ENCODE data around the gene PKHD1.

PKHD1 gene

DNA sequence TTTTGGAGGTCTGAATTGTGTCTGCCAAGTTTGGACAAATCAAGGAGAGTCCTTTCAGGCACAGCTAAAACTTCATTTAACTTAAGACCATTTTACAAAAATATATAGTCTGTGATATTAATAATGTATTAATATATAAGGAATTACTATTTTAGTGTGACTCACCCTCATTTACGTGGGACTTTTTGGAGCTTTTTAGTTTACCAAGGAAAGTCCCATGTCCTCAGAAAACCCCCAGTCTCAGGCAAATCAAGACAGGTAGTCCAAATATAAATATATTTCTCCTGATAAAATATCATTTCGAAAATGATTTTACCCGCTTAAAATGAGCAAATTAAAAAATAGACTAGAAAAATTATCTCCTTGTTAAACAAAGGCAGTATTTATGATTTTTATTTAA, 479.0 kb downstream of the PKHD1 start:
- TF ChIP-seq SIN3A (IDR thresholded peaks at IDR 0.05; ENCODE audit: borderline replicate concordance, insufficient read depth, low read length): no peak
- no peak for TF ChIP-seq FOXP2 (optimal IDR thresholded peaks at IDR 0.05; ENCODE audit: borderline replicate concordance, extremely low read depth, extremely low read length, insufficient read depth)
- TF ChIP-seq, protein P1, sequence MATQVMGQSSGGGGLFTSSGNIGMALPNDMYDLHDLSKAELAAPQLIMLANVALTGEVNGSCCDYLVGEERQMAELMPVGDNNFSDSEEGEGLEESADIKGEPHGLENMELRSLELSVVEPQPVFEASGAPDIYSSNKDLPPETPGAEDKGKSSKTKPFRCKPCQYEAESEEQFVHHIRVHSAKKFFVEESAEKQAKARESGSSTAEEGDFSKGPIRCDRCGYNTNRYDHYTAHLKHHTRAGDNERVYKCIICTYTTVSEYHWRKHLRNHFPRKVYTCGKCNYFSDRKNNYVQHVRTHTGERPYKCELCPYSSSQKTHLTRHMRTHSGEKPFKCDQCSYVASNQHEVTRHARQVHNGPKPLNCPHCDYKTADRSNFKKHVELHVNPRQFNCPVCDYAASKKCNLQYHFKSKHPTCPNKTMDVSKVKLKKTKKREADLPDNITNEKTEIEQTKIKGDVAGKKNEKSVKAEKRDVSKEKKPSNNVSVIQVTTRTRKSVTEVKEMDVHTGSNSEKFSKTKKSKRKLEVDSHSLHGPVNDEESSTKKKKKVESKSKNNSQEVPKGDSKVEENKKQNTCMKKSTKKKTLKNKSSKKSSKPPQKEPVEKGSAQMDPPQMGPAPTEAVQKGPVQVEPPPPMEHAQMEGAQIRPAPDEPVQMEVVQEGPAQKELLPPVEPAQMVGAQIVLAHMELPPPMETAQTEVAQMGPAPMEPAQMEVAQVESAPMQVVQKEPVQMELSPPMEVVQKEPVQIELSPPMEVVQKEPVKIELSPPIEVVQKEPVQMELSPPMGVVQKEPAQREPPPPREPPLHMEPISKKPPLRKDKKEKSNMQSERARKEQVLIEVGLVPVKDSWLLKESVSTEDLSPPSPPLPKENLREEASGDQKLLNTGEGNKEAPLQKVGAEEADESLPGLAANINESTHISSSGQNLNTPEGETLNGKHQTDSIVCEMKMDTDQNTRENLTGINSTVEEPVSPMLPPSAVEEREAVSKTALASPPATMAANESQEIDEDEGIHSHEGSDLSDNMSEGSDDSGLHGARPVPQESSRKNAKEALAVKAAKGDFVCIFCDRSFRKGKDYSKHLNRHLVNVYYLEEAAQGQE (IDR thresholded peaks at IDR 0.05; ENCODE audit: insufficient read depth in 1 of 2, low read depth in 2 of 2, low read length in 2 of 2): no peak
- TF ChIP-seq TAF1 (IDR thresholded peaks at IDR 0.05; ENCODE audit: borderline replicate concordance, insufficient read depth, low read length): no peak
- no peak for TF ChIP-seq POLR2AphosphoS5 (IDR thresholded peaks at IDR 0.05; ENCODE audit: low read depth, low read length)

DNA sequence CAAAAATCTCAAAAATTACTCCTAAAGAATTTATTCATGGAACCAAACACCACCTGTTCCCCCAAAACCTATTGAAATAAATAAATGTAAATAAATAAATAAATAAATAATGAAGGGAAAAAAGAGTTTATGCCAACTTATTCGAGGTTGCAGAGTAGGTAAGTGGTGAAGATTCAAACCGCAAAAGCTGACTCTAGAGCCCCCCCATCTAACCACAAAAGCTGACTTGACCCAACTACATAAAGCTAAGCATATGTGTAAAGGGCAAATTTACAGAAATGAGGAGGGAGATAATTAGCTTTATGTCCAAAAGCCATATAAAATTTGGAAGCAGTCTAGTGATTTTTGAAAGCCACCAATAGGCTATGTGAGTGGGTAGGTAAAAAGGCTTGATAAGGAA, 486.9 kb downstream of the PKHD1 start:
- TF ChIP-seq, protein P1 (IDR thresholded peaks at IDR 0.05; ENCODE audit: insufficient read depth in 1 of 2, low read depth in 2 of 2, low read length in 2 of 2): no peak
- TF ChIP-seq FOXP2 (optimal IDR thresholded peaks at IDR 0.05; ENCODE audit: borderline replicate concordance, extremely low read depth, extremely low read length, insufficient read depth) (no peak), TAF1 (IDR thresholded peaks at IDR 0.05; ENCODE audit: borderline replicate concordance, insufficient read depth, low read length) (no peak), SIN3A (IDR thresholded peaks at IDR 0.05; ENCODE audit: borderline replicate concordance, insufficient read depth, low read length) (no peak), POLR2AphosphoS5 (IDR thresholded peaks at IDR 0.05; ENCODE audit: low read depth, low read length) (no peak)

DNA sequence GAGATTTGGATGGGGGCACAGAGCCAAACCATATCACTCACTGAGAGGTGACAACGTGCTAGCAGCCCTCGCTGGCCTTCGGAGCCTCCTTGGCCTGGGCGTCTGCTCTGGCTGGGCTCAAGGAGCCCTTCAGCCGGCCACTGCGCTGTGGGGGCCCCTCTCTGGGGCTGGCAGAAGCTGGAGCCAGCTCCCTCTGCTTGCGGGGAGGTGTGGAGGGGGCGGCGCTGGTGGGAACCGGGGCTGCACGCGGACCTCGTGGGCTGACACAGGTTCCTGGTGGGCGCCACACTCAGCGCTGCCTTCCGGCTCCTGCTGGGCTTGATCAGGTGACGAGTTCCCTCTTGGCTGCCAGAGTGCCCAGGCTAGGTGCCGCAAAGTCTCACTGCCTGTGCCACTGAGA, 489.2 kb downstream of the PKHD1 start:
- no peak for TF ChIP-seq FOXP2 (optimal IDR thresholded peaks at IDR 0.05; ENCODE audit: borderline replicate concordance, extremely low read depth, extremely low read length, insufficient read depth)

DNA sequence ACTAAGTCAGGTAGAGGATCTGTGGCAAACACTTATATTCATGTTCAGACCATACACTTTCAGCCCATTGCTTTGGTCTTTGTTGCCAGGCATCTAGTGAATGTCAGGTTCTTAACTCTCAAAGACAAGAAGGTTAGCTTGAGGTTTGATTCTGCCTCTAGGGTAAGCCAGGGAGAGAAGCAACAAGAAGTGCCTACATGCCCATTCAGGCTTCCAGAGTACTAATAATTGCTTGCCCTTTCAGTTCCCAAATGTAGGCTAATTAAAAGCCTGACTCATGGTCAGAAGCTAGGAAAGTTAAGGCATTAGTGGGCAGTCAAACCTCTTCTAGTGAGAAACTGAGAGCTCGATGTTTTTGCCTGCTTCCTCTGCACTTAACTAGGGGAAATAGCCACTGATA, 492.4 kb downstream of the PKHD1 start:
- TF ChIP-seq POLR2AphosphoS5 (IDR thresholded peaks at IDR 0.05; ENCODE audit: low read depth, low read length): no peak
- no peak for TF ChIP-seq FOXP2 (optimal IDR thresholded peaks at IDR 0.05; ENCODE audit: borderline replicate concordance, extremely low read depth, extremely low read length, insufficient read depth)
- TF ChIP-seq, protein P1 (IDR thresholded peaks at IDR 0.05; ENCODE audit: insufficient read depth in 1 of 2, low read depth in 2 of 2, low read length in 2 of 2): no peak
- no peak for TF ChIP-seq TAF1 (IDR thresholded peaks at IDR 0.05; ENCODE audit: borderline replicate concordance, insufficient read depth, low read length)
- no peak for TF ChIP-seq SIN3A (IDR thresholded peaks at IDR 0.05; ENCODE audit: borderline replicate concordance, insufficient read depth, low read length)

DNA sequence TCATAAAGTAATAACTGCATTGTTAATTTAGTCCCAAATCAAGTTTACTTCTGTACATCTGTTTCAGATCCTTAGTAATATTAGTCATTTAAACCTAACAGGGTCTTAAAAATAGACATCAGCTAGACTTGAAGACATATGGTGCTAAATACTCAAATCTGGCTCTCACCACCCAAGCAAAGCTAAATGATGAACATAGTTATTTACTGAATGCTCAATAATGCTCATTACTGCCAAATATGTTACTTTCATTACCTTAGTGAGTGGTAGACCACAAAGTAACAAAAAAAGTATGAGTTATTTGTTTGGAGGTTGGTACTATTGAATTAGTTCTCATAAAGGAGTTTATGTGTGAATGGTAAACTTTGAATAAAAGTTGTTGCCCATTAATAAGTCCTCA, 502.1 kb downstream of the PKHD1 start:
- TF ChIP-seq SIN3A (IDR thresholded peaks at IDR 0.05; ENCODE audit: borderline replicate concordance, insufficient read depth, low read length) (no peak), TAF1 (IDR thresholded peaks at IDR 0.05; ENCODE audit: borderline replicate concordance, insufficient read depth, low read length) (no peak), FOXP2 (optimal IDR thresholded peaks at IDR 0.05; ENCODE audit: borderline replicate concordance, extremely low read depth, extremely low read length, insufficient read depth) (no peak), POLR2AphosphoS5 (IDR thresholded peaks at IDR 0.05; ENCODE audit: low read depth, low read length) (no peak)
- TF ChIP-seq, protein P1 (IDR thresholded peaks at IDR 0.05; ENCODE audit: insufficient read depth in 1 of 2, low read depth in 2 of 2, low read length in 2 of 2): no peak
